ENCODE results near the gene VSTM4.

The VSTM4 gene

GRCh38 chr10:49141541-49142332, 26.4 kb upstream of the VSTM4 start:
- no peak for DNase-seq

- DNase-seq, result no peak
Observed at GRCh38 chr10:49140304-49141177, 25.2 kb upstream of the VSTM4 start.

- DNase-seq, result no peak
Observed at GRCh38 chr10:49139846-49140195, 24.5 kb upstream of the VSTM4 start.

- no peak for DNase-seq
Observed at GRCh38 chr10:49139028-49139845, 23.9 kb upstream of the VSTM4 start.

GRCh38 chr10:49138361-49138891, 23.1 kb upstream of the VSTM4 start:
- DNase-seq, result no peak

- no peak for DNase-seq
Observed at GRCh38 chr10:49136525-49136924, 21.2 kb upstream of the VSTM4 start.

GRCh38 chr10:49135575-49136313, 20.4 kb upstream of the VSTM4 start:
- no peak for DNase-seq

- no peak for DNase-seq
Observed at GRCh38 chr10:49134327-49134726, 19.0 kb upstream of the VSTM4 start.

GRCh38 chr10:49133706-49134248, 18.5 kb upstream of the VSTM4 start, which contains the start of gene FAM170B:
Gene FAM170B (minus strand): TSS chr10:49134021. CDS start chr10:49133918, 103 bp downstream.
- no peak for DNase-seq

GRCh38 chr10:49132362-49132737, 17.0 kb upstream of the VSTM4 start:
- DNase-seq, result no peak

GRCh38 chr10:49131507-49132361, 16.4 kb upstream of the VSTM4 start:
- no peak for DNase-seq

- DNase-seq, result no peak
Observed at GRCh38 chr10:49129376-49129775, 14.1 kb upstream of the VSTM4 start.

- no peak for DNase-seq
Observed at GRCh38 chr10:49128854-49129253, 13.5 kb upstream of the VSTM4 start.

- DNase-seq, result no peak
Observed at GRCh38 chr10:49123981-49124950, 8.9 kb upstream of the VSTM4 start.

GRCh38 chr10:49120911-49121310, 5.6 kb upstream of the VSTM4 start:
- no peak for DNase-seq

GRCh38 chr10:49119746-49120145, 4.4 kb upstream of the VSTM4 start:
- DNase-seq, result no peak

- DNase-seq, result no peak
Observed at GRCh38 chr10:49118430-49119074, 3.2 kb upstream of the VSTM4 start.

GRCh38 chr10:49117376-49118070, 2.2 kb upstream of the VSTM4 start:
- DNase-seq, result no peak
